Right lobe of liver (tissue), 4 donors: ENCODE results near the gene MBOAT1.

Experiments
- POLR2A ChIP-seq: fragments of 450-650 bp; IDR thresholded peaks from one replicate; pipeline ENCODE4 v1.6.1; 2017; ENCODE audit warnings: antibody characterized with exemption, mild to moderate bottlenecking
- TF ChIP-seq, protein P1 (sequence below), 4 donors: fragments of 200-600 bp in 3 of 4; fragments of 450-650 bp in 1 of 4; IDR thresholded peaks; one replicate each; pipeline versions ENCODE4 v1.5.1 to v1.8.0; 2016 to 2022; ENCODE audit warnings: antibody characterized with exemption in 4 of 4, mild to moderate bottlenecking in 2 of 4
- donor health status: DM: no; HTN: no; CAD: no.
- donor health status: DM: no; HTN: no; CAD: no.
- donor health status: DM: no; HTN: yes; CAD: no.

DNA sequence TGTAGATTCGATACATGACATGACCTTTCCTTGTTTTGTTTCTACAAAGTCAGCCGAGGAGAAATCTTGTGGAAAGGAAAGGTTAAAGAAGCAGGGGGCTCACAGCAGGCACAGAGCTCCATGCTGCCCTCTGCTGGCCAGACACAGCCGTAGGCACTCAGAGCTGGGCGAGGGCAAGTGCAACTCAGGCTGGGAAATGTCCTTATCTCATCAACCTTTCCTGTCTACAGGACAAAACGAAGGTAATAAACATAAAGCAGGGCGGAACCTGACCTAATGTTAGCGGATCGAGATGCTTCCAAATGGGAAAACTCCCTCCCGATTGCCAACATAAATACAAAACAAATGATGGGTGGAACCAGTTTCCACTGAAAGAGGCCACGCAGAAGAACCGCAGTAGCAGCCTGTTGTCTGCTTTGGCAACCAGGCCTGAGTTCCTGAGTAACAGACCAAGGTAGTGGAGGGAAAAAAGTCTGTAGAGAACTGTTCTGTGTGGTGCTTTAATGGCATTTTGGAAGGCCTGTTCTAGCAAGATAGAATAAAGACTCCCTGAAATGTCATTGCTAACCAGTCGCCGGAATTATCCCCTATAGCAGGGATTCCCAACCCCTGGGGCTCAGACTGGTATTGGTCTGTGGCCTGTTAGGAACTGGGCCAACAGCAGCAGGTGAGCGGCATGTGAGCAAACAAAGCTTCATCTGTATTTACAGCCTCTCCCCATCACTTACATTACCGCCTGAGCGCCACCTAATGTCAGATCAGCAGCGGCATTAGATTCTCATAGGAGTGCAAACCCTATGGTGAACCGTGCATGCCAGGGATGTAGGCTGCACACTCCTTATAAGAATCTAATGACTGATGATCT is 85.2 kb downstream of the MBOAT1 start:
- TF ChIP-seq, protein P1, sequence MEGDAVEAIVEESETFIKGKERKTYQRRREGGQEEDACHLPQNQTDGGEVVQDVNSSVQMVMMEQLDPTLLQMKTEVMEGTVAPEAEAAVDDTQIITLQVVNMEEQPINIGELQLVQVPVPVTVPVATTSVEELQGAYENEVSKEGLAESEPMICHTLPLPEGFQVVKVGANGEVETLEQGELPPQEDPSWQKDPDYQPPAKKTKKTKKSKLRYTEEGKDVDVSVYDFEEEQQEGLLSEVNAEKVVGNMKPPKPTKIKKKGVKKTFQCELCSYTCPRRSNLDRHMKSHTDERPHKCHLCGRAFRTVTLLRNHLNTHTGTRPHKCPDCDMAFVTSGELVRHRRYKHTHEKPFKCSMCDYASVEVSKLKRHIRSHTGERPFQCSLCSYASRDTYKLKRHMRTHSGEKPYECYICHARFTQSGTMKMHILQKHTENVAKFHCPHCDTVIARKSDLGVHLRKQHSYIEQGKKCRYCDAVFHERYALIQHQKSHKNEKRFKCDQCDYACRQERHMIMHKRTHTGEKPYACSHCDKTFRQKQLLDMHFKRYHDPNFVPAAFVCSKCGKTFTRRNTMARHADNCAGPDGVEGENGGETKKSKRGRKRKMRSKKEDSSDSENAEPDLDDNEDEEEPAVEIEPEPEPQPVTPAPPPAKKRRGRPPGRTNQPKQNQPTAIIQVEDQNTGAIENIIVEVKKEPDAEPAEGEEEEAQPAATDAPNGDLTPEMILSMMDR (IDR thresholded peaks at IDR 0.05) = peak; percentile 81 to 98 (median 97)
- TF ChIP-seq POLR2A = no peak
